NCI-H345 (cell line): ENCODE data around the gene TICAM2.

ENCODE experiments used
- DNase-seq: peaks from one replicate; lab custom pipeline; 2025; lab: John Stamatoyannopoulos, UW

The TICAM2 gene

GRCh38 chr5:115607935-115608334 is 5.7 kb upstream of the TICAM2 start:
- DNase-seq = no peak

- no peak for DNase-seq
Measured at GRCh38 chr5:115605436-115605835, 3.2 kb upstream of the TICAM2 start.

- peak; percentile 14 for DNase-seq
Measured at GRCh38 chr5:115602591-115603125, 379 bp upstream of the TICAM2 start.

- no peak for DNase-seq
Measured at GRCh38 chr5:115600766-115601165, 1.5 kb downstream of the TICAM2 start.

- DNase-seq = no peak
Measured at GRCh38 chr5:115599924-115600323, 2.4 kb downstream of the TICAM2 start.

- peak; percentile 1 for DNase-seq
Measured at GRCh38 chr5:115599502-115599901, 2.8 kb downstream of the TICAM2 start.

GRCh38 chr5:115594128-115595047 is 7.9 kb downstream of the TICAM2 start:
- no peak for DNase-seq

- DNase-seq = no peak
Measured at GRCh38 chr5:115589043-115589442, 13.2 kb downstream of the TICAM2 start.

- no peak for DNase-seq
Measured at GRCh38 chr5:115588640-115589039, 13.6 kb downstream of the TICAM2 start.

- peak; percentile 15 for DNase-seq
Measured at GRCh38 chr5:115586525-115587146, 15.6 kb downstream of the TICAM2 start.

- DNase-seq = no peak
Measured at GRCh38 chr5:115585265-115585664, 17.0 kb downstream of the TICAM2 start.

- no peak for DNase-seq
Measured at GRCh38 chr5:115584501-115584900, 17.8 kb downstream of the TICAM2 start.

GRCh38 chr5:115583474-115583873 is 18.8 kb downstream of the TICAM2 start:
- no peak for DNase-seq

GRCh38 chr5:115580941-115581340 is 21.3 kb downstream of the TICAM2 start:
- DNase-seq = no peak

- DNase-seq = no peak
Measured at GRCh38 chr5:115579747-115580173, 22.5 kb downstream of the TICAM2 start.

GRCh38 chr5:115579216-115579615 is 23.1 kb downstream of the TICAM2 start:
- peak; percentile 29 for DNase-seq

GRCh38 chr5:115578657-115579056 is 23.6 kb downstream of the TICAM2 start:
- DNase-seq = no peak

- DNase-seq = no peak
Measured at GRCh38 chr5:115577741-115578140, 24.5 kb downstream of the TICAM2 start.

- DNase-seq = no peak
Measured at GRCh38 chr5:115577329-115577728, 24.9 kb downstream of the TICAM2 start.

GRCh38 chr5:115575167-115576070 is 26.9 kb downstream of the TICAM2 start:
- DNase-seq = no peak

GRCh38 chr5:115573133-115573532 is 29.1 kb downstream of the TICAM2 start:
- DNase-seq = no peak

GRCh38 chr5:115571441-115571878 is 30.8 kb downstream of the TICAM2 start:
- DNase-seq = no peak
